Measurements from ENCODE around the gene GNG2. TPM values are rescaled to one million over a fixed set of nuclear protein-coding genes. Genes with fewer than 3 reads are reported as not detected.

Gene GNG2
- total RNA-seq: 0.20 TPM in 1 of 2 replicates, not detected in the other

DNA sequence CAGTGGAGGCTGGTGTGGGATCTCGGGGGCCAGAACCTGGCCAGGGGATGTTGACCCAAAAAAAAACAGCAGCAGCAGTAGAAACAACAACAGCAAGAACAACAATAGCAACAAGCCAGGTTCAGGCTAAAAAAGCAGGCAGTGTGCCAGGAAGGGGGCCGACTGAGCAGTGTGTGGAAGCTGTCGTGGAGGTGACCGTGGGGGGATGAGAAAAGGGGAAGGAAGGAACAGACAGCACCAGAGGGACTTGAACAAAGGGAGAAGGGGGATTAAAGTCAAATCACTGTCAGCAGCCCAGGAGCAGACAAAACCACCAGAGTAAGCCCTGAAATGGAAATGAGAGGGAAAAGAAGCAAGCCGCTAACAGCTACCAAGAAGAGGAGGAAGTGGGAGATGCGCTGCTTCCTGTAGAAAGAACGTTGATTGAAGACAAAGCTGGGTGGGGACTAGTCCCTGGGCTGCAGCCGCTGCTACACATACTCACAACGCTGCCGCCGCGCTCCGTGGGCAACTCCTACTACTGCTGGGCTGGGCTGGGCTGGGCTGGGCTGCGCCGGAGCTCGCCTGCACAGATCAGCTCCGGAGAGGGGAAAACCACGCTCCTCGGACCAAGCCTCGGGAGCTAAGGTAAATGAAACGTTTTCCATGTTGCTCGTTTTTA, at the start of gene GNG2:
Gene GNG2, plus strand, starts transcription at position 449 of the 661 bp plus-strand sequence. CDS start 90,067 bp downstream, outside the sequence.
- no peak for DNase-seq (ENCODE audit: low read depth, low spot score)

- no peak for DNase-seq (ENCODE audit: low read depth, low spot score)
These were observed 48.7 kb upstream of the GNG2 start for GRCh38 chr14:51811706-51812105.

- no peak for DNase-seq (ENCODE audit: low read depth, low spot score)
These were observed 44.4 kb upstream of the GNG2 start for GRCh38 chr14:51816031-51816430.

DNA sequence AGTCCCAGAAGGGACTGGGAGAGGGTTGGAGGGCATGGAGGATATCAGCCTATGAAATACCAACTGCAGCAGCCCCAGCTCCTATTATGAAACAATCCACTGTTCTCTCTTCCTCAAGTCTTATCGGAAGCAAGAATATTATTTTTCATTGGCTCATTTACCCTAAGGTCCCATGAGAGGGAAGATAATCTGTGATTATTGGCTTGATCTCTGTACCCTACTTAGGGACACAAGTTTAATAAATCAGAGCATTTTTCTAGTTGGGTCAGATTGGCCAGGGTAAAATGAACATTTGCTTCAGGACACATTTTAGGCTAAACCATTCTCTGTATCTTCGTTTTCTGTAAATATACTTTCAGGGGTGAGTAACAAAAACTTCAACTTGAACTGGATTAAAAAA, 43.1 kb upstream of the GNG2 start:
- no peak for DNase-seq (ENCODE audit: low read depth, low spot score)

DNA sequence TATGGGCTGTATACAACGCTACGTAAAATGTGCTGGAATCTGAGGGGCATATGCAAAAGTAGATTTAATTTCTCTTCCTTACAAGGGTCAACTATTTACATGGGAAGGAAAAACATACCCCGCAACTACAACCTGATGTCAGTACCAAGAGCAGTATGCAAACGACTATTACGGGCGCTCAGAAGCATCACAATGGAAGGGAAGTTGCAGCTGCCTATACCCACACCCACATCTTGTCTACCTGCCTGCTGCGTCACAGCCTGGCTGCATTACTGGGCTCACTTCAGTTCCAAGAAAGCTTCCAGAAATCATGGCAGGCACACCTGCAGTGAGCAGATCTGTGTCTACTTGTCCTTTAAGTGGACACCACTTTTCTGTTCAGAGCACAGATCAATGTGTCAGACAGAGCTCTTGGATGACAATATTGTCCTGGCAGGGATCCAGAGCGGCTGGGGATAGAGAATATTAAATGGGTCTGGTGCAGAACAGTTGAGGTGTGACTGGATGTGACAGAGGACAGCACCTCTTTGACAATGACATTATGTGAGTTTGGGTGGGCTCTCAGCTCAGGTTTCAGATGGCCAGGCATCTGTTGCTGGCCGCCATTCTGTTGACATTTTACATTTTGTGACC, 41.5 kb upstream of the GNG2 start:
- DNase-seq (ENCODE audit: low read depth, low spot score): no peak

- DNase-seq (ENCODE audit: low read depth, low spot score): no peak
These were observed 38.6 kb upstream of the GNG2 start for GRCh38 chr14:51821822-51822221.

DNA sequence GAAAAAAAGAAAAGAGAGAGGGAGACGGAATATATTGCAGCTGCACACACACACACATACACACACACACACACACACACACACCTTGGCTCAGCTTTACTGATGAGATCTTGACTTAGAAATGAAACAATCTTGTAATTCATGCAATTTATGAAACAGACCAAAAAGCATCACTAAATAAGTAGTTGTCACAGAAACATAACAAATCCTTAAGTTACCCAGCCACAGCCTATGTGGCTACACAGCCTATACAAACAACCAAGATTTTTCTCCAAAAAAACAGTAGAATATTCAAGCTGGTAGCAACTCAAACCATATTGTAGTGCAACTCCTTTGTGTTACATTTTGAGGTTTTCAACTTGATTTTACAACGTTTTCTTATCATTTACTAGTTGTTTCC, 37.9 kb upstream of the GNG2 start:
- no peak for DNase-seq (ENCODE audit: low read depth, low spot score)

GRCh38 chr14:51823706-51824105, 36.7 kb upstream of the GNG2 start:
- no peak for DNase-seq (ENCODE audit: low read depth, low spot score)

DNA sequence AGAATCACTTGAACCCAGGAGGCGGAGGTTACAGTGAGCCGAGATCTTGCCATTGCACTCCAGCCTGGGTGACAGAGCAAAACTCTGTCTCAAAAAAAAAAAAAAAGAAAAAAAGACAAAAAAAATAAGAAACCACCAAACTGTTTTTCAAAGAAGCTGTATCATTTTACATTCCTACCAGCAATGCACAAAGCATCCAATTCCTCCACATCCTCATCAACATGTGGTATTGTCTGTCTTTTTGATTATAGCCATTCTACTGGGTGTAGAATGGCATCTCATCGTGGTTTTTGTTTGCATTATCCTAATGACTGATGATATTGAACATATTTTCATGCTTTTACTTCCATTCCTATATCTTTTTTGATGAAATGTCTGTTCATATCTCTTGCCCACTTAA, 36.2 kb upstream of the GNG2 start:
- no peak for DNase-seq (ENCODE audit: low read depth, low spot score)

- DNase-seq (ENCODE audit: low read depth, low spot score): no peak
These were observed 34.5 kb upstream of the GNG2 start for GRCh38 chr14:51825926-51826325.

- DNase-seq (ENCODE audit: low read depth, low spot score): no peak
These were observed 32.2 kb upstream of the GNG2 start for GRCh38 chr14:51828017-51828797.

DNA sequence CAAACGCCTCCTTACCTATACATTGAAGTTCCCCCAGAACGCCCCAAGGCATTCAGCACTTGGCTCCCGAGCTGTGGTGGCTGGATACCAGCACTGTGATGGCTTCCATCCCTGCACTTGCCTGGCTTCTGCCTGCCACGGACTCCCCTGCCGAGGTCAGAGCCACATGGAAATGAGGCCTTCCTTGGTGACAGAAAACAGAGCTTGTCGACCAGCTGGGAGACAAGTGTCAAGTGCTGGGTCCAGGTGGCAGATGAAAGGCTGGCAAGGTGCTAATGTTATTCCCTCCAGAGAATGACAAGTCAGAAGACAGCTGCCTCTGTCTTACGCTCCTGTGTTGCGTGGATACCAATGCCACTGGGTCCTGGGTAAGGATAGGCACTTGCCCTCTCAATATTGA, 26.2 kb upstream of the GNG2 start:
- no peak for DNase-seq (ENCODE audit: low read depth, low spot score)

- no peak for DNase-seq (ENCODE audit: low read depth, low spot score)
These were observed 24.0 kb upstream of the GNG2 start for GRCh38 chr14:51836417-51836816.

GRCh38 chr14:51844081-51844881, 16.1 kb upstream of the GNG2 start:
- DNase-seq (ENCODE audit: low read depth, low spot score): no peak

DNA sequence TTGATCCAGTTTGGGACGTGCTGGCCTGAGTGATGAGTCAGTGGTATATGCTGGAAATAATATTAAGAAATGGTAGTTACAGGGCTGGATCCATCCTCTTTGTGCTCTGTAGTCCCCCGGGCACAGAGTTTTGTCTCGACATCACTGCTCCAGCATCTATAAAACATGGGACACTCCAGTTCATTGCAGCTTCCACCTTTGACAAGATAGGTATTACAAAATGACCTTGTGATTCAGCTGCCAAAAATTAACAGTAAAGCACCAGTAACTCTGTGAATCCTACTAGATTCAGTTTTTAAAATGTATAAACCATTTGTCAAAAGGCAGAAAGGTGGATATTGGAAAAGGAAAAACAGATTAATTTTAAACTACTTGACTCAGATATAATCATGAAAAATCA, 14.6 kb upstream of the GNG2 start:
- DNase-seq (ENCODE audit: low read depth, low spot score): no peak

- peak; percentile 51 for DNase-seq (ENCODE audit: low read depth, low spot score)
These were observed 13.6 kb upstream of the GNG2 start for GRCh38 chr14:51846631-51847488.

GRCh38 chr14:51847489-51847796, 13.0 kb upstream of the GNG2 start:
- DNase-seq (ENCODE audit: low read depth, low spot score): no peak

DNA sequence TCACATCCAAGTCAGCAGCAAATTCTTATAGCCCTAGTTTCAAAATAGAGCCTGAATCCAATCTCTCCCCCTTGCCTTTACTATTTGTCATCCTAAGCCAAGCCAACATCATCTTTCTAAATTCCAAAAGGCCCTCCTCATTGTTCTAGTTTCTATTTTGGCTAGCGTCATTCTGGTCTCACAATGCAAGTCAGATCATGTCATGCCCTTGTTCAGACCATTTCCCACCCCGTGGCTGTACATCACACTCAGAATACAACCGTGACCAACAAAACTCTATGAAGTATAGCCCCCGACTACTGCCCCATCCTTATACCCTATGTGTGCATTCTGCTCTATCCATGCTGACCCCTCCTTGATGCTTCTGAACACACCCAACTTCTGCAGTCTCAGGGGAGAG, 12.3 kb upstream of the GNG2 start:
- DNase-seq (ENCODE audit: low read depth, low spot score): no peak

DNA sequence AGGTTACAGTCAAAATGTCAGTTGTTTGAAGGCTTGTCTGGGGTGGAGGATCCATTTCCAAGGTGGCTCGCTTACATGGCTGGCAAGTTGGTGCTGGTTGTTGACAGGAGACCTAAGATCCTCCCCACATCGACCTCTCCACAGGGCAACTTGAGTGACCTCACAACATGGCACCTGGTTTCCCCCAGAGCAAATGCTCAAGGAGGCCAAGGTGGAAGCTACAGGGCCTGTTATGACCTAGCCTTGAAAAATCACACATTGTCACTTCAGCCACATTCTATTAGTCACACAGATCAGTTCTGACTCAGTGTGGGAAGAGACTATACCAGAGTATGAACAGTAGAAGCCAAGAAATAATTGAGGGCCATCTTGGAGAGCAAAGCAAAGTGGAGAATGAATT, 11.3 kb upstream of the GNG2 start:
- no peak for DNase-seq (ENCODE audit: low read depth, low spot score)

DNA sequence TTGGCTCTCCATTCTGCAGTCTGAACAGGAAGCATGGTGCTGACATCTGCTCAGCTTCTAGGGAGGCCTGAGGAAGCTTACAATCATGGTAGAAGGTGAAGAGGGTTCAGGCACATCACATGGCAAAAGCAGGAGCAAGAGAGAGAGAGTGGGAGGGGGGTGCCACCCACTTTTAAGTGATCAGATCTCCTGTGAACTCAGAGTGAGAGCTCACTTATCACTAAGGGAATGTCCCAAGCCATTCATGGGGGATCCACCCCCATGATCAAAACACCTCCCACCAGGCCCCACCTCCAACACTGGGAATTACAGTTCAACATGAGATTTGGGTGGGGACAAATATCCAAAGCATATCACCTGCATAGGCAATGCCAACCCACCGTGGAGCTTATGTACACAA, 9.8 kb upstream of the GNG2 start:
- no peak for DNase-seq (ENCODE audit: low read depth, low spot score)

- DNase-seq (ENCODE audit: low read depth, low spot score): no peak
These were observed 7.9 kb upstream of the GNG2 start for GRCh38 chr14:51852541-51852940.

All from pulmonary artery endothelial cell (primary cell).